Activated CD8-positive, alpha-beta T cell treated with anti-CD3 and anti-CD28 coated beads for 36 hours (primary cell): ENCODE data around the gene HOXD8. TPM values are rescaled to one million over a fixed set of nuclear protein-coding genes. Genes with fewer than 3 reads are reported as not detected.

Experiments
- ATAC-seq: fragments of 200-7000 bp; cut with Tn5 transposase; one replicate; pipeline ENCODE4 v1.10.0; 2021; ENCODE audit warnings: mild to moderate bottlenecking, moderate library complexity
- CTCF ChIA-PET: fragments of 350-600 bp; sonication (Branson Sonifier 250); formaldehyde crosslinking; loops from one replicate; lab custom pipeline; 2021; ENCODE audit warnings: antibody characterized with exemption; lab: Charles Lee
- POLR2A ChIA-PET: fragments of 350-600 bp; sonication (Branson Sonifier 250); formaldehyde crosslinking; loops from one replicate; lab custom pipeline; 2021; ENCODE audit warnings: antibody characterized with exemption; lab: Charles Lee
- DNase-seq: peaks from one replicate; pipeline ENCODE4 v3.0.0-alpha.2; 2020
- H3K27ac Mint-ChIP-seq: one replicate; pipeline ENCODE4 v1.8.0; 2021; ENCODE audit warnings: mild to moderate bottlenecking, mixed read lengths
- H3K27me3 Mint-ChIP-seq: one replicate; pipeline ENCODE4 v1.8.0; 2021; ENCODE audit warnings: mixed read lengths
- H3K36me3 Mint-ChIP-seq: one replicate; pipeline ENCODE4 v1.8.0; 2021; ENCODE audit warnings: low read depth, mixed read lengths
- H3K4me1 Mint-ChIP-seq: one replicate; pipeline ENCODE4 v1.8.0; 2021; ENCODE audit warnings: low read depth, mixed read lengths
- H3K4me3 Mint-ChIP-seq: one replicate; pipeline ENCODE4 v1.8.0; 2021; ENCODE audit warnings: mild to moderate bottlenecking, moderate library complexity, mixed read lengths
- H3K9me3 Mint-ChIP-seq: one replicate; pipeline ENCODE4 v1.8.0; 2021; ENCODE audit warnings: mixed read lengths
- CTCF ChIP-seq: fragments of 200-600 bp; IDR thresholded peaks from one replicate; pipeline ENCODE4 v1.8.0; 2022; ENCODE audit warnings: antibody characterized with exemption, mild to moderate bottlenecking
- intact Hi-C: fragments of 100-400 bp; cut with micrococcal nuclease; formaldehyde crosslinking; loops from one replicate; pipeline ENCODE4 v1.10.0; 2022
- total RNA-seq, 2 experiments: library from RNA; stranded (reverse); gene quantifications; one replicate each; pipeline ENCODE4 v1.2.3, GENCODE V29; 2021

Gene HOXD8
- total RNA-seq, 2 experiments from 2014 or later: not detected

GRCh38 chr2:176122052-176122682 is 7.3 kb upstream of the HOXD8 start:
- Mint-ChIP-seq H3K9me3 (peaks cover 4% of the 10 kb centered on the region), H3K4me3 (peak overlapping the region; percentile 51), H3K27ac (no peak overlapping the region), H3K27me3 (peaks cover 76% of the 10 kb centered on the region), H3K4me1 (peaks cover 12% of the 10 kb centered on the region), H3K36me3 (no peaks in the 10 kb centered on the region)
- DNase-seq (no peak), ATAC-seq (no peak)
- POLR2A ChIA-PET: interaction anchor here (1.4 kb wide), 1 partner anchor 9 kb away, joined by 3 read pairs; no protein-coding TSS in a partner anchor
- CTCF ChIA-PET: interaction anchor here (1.5 to 1.8 kb wide), 3 partner anchors 18 to 333 kb away, joined by 3 to 5 read pairs (median 4); no protein-coding TSS in a partner anchor
- intact Hi-C loops: loop anchor here (5.0 kb wide), 2 partner anchors 35 to 40 kb away; no protein-coding TSS in a partner anchor
- TF ChIP-seq CTCF: no peak

GRCh38 chr2:176122683-176123410 is 6.7 kb upstream of the HOXD8 start, which contains the start of gene HOXD9:
HOXD9 (plus strand) TSS chr2:176122719; CDS start chr2:176122769, 50 bp downstream.
- Mint-ChIP-seq H3K36me3 (no peaks in the 10 kb centered on the region), H3K9me3 (peaks cover 4% of the 10 kb centered on the region), H3K4me1 (peaks cover 13% of the 10 kb centered on the region), H3K27me3 (peaks cover 77% of the 10 kb centered on the region), H3K4me3 (peak within 1 kb of the TSS; percentile 51), H3K27ac (no peak within 1 kb of the TSS)
- ChIA-PET POLR2A (interaction anchor here (1.4 kb wide), 1 partner anchor 9 kb away, joined by 3 read pairs; no protein-coding TSS in a partner anchor), CTCF (interaction anchor here (1.3 kb wide), 1 partner anchor 432 kb away, joined by 4 read pairs; no protein-coding TSS in a partner anchor)
- DNase-seq (peak; percentile 58), ATAC-seq (peak; percentile 34)
- no peak for TF ChIP-seq CTCF
- intact Hi-C loops: loop anchor here (5.0 kb wide), 2 partner anchors 36 to 39 kb away; no protein-coding TSS in a partner anchor

GRCh38 chr2:176123411-176124109 is 5.9 kb upstream of the HOXD8 start:
- H3K9me3 Mint-ChIP-seq: peaks cover 4% of the 10 kb centered on the region
- no peak for TF ChIP-seq CTCF
- intact Hi-C loops: loop anchor here (5.0 kb wide), 2 partner anchors 36 to 39 kb away; no protein-coding TSS in a partner anchor
- peaks cover 78% of the 10 kb centered on the region for H3K27me3 Mint-ChIP-seq
- H3K4me1 Mint-ChIP-seq: peaks cover 20% of the 10 kb centered on the region
- ATAC-seq (no peak), DNase-seq (no peak)
- peak overlapping the region; percentile 1 for H3K4me3 Mint-ChIP-seq
- H3K36me3 Mint-ChIP-seq: no peaks in the 10 kb centered on the region
- ChIA-PET CTCF (interaction anchor here (1.0 to 1.3 kb wide), 2 partner anchors 431 to 529 kb away, joined by 4 read pairs; no protein-coding TSS in a partner anchor), POLR2A (no interaction called here)
- no peak overlapping the region for H3K27ac Mint-ChIP-seq

- Mint-ChIP-seq H3K9me3 (peaks cover 1% of the 10 kb centered on the region), H3K27me3 (peaks cover 78% of the 10 kb centered on the region), H3K4me1 (peaks cover 22% of the 10 kb centered on the region), H3K4me3 (no peak overlapping the region), H3K36me3 (no peaks in the 10 kb centered on the region), H3K27ac (no peak overlapping the region)
- no peak for DNase-seq
- no peak for TF ChIP-seq CTCF
- CTCF ChIA-PET: interaction anchor here (1.0 to 4.2 kb wide), 4 partner anchors 13 to 1025 kb away, joined by 4 to 38 read pairs (median 12); no protein-coding TSS in a partner anchor
- intact Hi-C loops: loop anchor here (5.0 kb wide), 2 partner anchors 37 to 38 kb away; no protein-coding TSS in a partner anchor
- POLR2A ChIA-PET: no interaction called here
- no peak for ATAC-seq
These were observed 5.2 kb upstream of the HOXD8 start for GRCh38 chr2:176124110-176124946.
